Esophagus muscularis mucosa (tissue), 4 donors: ENCODE results near the gene RDH12. TPM values are rescaled to one million over a fixed set of nuclear protein-coding genes. Genes with fewer than 3 reads are reported as not detected.
"Not testable (repeated sequence)": the region's sequence is repeated elsewhere in the genome, so short reads cannot be mapped to it uniquely, and the experiment has no call there.

Experiments
- DNase-seq: peaks from one replicate; pipeline ENCODE4 v3.0.0-alpha.2; 2017; ENCODE audit errors: extremely low spot score
- H3K27ac ChIP-seq, 4 donors: fragments of 200-600 bp; sonication (generic); replicated peaks in 1 of 4; 1 replicate in 3 of 4; 2 replicates in 1 of 4; pipeline ENCODE4 v1.5.1; 2016 to 2019; ENCODE audit warnings: mild to moderate bottlenecking in 1 of 4
- H3K27me3 ChIP-seq, 4 donors: fragments of 200-600 bp; sonication (generic); one replicate each; pipeline versions ENCODE4 v1.5.1 to v1.6.0; 2016 to 2019
- H3K36me3 ChIP-seq, 4 donors: fragments of 200-600 bp; sonication (generic); one replicate each; pipeline ENCODE4 v1.5.1; 2016 to 2019
- H3K4me1 ChIP-seq, 4 donors: fragments of 200-600 bp; sonication (generic); one replicate each; pipeline ENCODE4 v1.5.1; 2016 to 2019
- H3K4me3 ChIP-seq, 4 donors: fragments of 200-600 bp; sonication (generic); 1 replicate in 2 of 4; 2 replicates in 2 of 4; pipeline ENCODE4 v1.5.1; 2016 to 2019; ENCODE audit warnings: mild to moderate bottlenecking in 4 of 4, moderate library complexity in 1 of 4
- H3K9me3 ChIP-seq, 4 donors: fragments of 200-600 bp; sonication (generic); 1 replicate in 3 of 4; 2 replicates in 1 of 4; pipeline ENCODE4 v1.5.1; 2016 to 2019
- CTCF ChIP-seq, 3 experiments: fragments of 200-600 bp in 2 of 3; fragments of 450-650 bp in 1 of 3; sonication (generic) in 2 of 3; IDR thresholded peaks; one replicate each; pipeline ENCODE4 v1.5.1; 2017 to 2019; ENCODE audit warnings: antibody characterized with exemption in 3 of 3, mild to moderate bottlenecking in 2 of 3, moderate library complexity in 1 of 3
- EP300 ChIP-seq: sonication (generic); formaldehyde crosslinking; IDR thresholded peaks from one replicate; pipeline ENCODE4 v1.6.1; 2017; ENCODE audit warnings: antibody characterized with exemption
- POLR2A ChIP-seq: fragments of 450-650 bp; IDR thresholded peaks from one replicate; pipeline ENCODE4 v1.6.1; 2017; ENCODE audit warnings: antibody characterized with exemption, moderate library complexity, mild to moderate bottlenecking, low read depth
- POLR2AphosphoS5 ChIP-seq, 2 donors: sonication (generic); formaldehyde crosslinking; IDR thresholded peaks; one replicate each; pipeline ENCODE4 v1.6.1; 2017; ENCODE audit warnings: antibody characterized with exemption in 2 of 2
- WGBS: methylation state at CpG from one replicate; pipeline ENCODE4 v1.1.5; 2018; 5-methylcytosine and 5-hydroxymethylcytosine counted together
- intact Hi-C: fragments of 100-400 bp; cut with DNase I; formaldehyde crosslinking; loops from one replicate; pipeline ENCODE4 v1.15.1; 2023
- total RNA-seq, 4 donors: library from RNA; depleted of rRNA; stranded (reverse); fragments of >200 nt; gene quantifications; one replicate each; pipeline versions ENCODE4 v1.1.0 to v1.2.1, GENCODE V29; 2016

RDH12 gene
- total RNA-seq, 4 donors from 2014 or later: not detected

GRCh38 chr14:67710209-67710608, 8.5 kb downstream of the RDH12 start:
- Histone ChIP-seq H3K9me3 (no peaks in the 10 kb centered on the region), H3K27me3 (no peaks in the 10 kb centered on the region), H3K36me3 (no peaks in the 10 kb centered on the region), H3K27ac (no peak overlapping the region), H3K4me1 (no peaks in the 10 kb centered on the region), H3K4me3 (no peak overlapping the region)
- WGBS: 91% methylated on average over 2 of the region's 2 CpGs
- no peak for TF ChIP-seq CTCF (IDR thresholded peaks at IDR 0.05)
- no peak for TF ChIP-seq POLR2AphosphoS5 (IDR thresholded peaks at IDR 0.05)
- no peak for TF ChIP-seq EP300
- TF ChIP-seq POLR2A: no peak
- DNase-seq: no peak
- intact Hi-C loops: no loop called here

DNA sequence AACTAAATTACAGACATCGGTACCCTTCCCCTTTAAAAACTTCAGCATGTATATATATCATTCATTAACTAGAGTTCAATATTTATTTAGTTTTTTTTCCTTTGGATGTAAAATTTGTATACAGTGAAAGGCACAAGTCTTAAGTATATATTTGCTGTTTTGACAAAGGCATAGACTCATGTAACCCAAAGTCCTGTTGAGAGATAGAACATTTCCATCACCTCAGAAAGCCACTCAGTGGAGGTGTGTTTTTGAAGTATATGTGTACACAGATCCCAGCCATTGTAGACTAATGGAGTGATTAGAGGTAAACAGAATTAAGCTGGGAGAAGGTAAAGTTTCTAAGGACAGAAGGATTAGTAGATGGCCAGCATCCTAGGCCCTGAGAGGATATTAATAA, 15.4 kb downstream of the RDH12 start:
- H3K36me3 ChIP-seq: no peaks in the 10 kb centered on the region
- peaks cover 2 to 4% (median 3%) of the 10 kb centered on the region in 4 donors for H3K4me1 ChIP-seq
- no peaks in the 10 kb centered on the region for H3K27me3 ChIP-seq
- H3K9me3 ChIP-seq: no peaks in the 10 kb centered on the region
- no peak for TF ChIP-seq POLR2A
- TF ChIP-seq CTCF (IDR thresholded peaks at IDR 0.05): no peak
- TF ChIP-seq POLR2AphosphoS5 (IDR thresholded peaks at IDR 0.05): no peak
- no peak for TF ChIP-seq EP300
- intact Hi-C loops: no loop called here
- H3K27ac ChIP-seq: no peak overlapping the region
- WGBS: 96% methylated on average over 1 of the region's 1 CpG
- no peak for DNase-seq
- no peak overlapping the region for H3K4me3 ChIP-seq

GRCh38 chr14:67718265-67718664, 16.6 kb downstream of the RDH12 start:
- intact Hi-C loops: no loop called here
- Histone ChIP-seq H3K4me1 (peaks cover 11 to 12% (median 12%) of the 10 kb centered on the region in 4 donors), H3K36me3 (no peaks in the 10 kb centered on the region), H3K27me3 (no peaks in the 10 kb centered on the region), H3K4me3 (no peak overlapping the region), H3K27ac (no peak overlapping the region), H3K9me3 (no peaks in the 10 kb centered on the region)
- WGBS: 68% methylated on average over 2 of the region's 2 CpGs
- DNase-seq: no peak
- no peak for TF ChIP-seq CTCF (IDR thresholded peaks at IDR 0.05)
- TF ChIP-seq POLR2A: no peak
- TF ChIP-seq POLR2AphosphoS5 (IDR thresholded peaks at IDR 0.05): no peak
- no peak for TF ChIP-seq EP300

GRCh38 chr14:67719385-67719784, 17.7 kb downstream of the RDH12 start:
- H3K4me3 ChIP-seq, H3K27ac ChIP-seq, H3K36me3 ChIP-seq, intact Hi-C loops, DNase-seq, H3K9me3 ChIP-seq, H3K27me3 ChIP-seq: not testable (repeated sequence)
- H3K4me1 ChIP-seq: peaks cover 11 to 12% (median 12%) of the 10 kb centered on the region in 4 donors
- WGBS: 100% methylated on average over 3 of the region's 3 CpGs

- TF ChIP-seq POLR2A: no peak
- TF ChIP-seq EP300: no peak
- no peak for TF ChIP-seq POLR2AphosphoS5 (IDR thresholded peaks at IDR 0.05)
- TF ChIP-seq CTCF (IDR thresholded peaks at IDR 0.05): no peak
- Histone ChIP-seq H3K4me1 (peaks cover 11 to 12% (median 12%) of the 10 kb centered on the region in 4 donors), H3K27ac (no peak overlapping the region), H3K4me3 (no peak overlapping the region), H3K9me3 (no peaks in the 10 kb centered on the region), H3K36me3 (no peaks in the 10 kb centered on the region), H3K27me3 (no peaks in the 10 kb centered on the region)
- intact Hi-C loops: no loop called here
- DNase-seq: no peak
- WGBS: 44% methylated on average over 2 of the region's 2 CpGs
Observed at GRCh38 chr14:67719866-67720265, 18.2 kb downstream of the RDH12 start.
